ENCODE measurements around the gene C19orf67. TPM values are rescaled to one million over a fixed set of nuclear protein-coding genes. Genes with fewer than 3 reads are reported as not detected.

Gene C19orf67
- total RNA-seq, 1 donor from 2014 or later = not detected

DNA sequence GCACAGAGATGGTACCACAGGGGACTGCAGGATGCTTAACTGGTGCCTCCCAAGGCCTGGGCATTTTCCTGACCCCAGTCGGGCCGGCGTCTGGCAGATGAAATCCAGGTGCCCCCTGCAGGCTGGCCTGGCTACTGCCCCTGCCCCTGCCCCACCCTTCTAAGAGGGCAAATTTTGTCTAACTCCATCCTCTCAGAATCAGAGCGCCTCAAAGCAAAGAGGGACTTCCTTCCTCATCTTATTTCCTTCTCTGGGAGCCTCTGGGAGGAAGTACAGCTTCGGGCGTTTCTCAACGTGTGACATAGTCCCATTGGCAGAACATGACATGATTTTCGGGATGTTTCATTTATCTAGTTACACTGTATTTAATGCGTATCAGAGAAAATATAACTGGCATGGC is 29.3 kb upstream of the C19orf67 start:
- no peak overlapping the region for H3K9ac ChIP-seq (ENCODE audit: low read length)
- peaks cover 33% of the 10 kb centered on the region for H3K4me1 ChIP-seq (ENCODE audit: insufficient read depth, low read length)
- Mint-ChIP-seq H3K27me3 (ENCODE audit: low read depth, unreplicated experiment) (no peaks in the 10 kb centered on the region), H3K9me3 (ENCODE audit: unreplicated experiment) (no peaks in the 10 kb centered on the region), H3K4me3 (ENCODE audit: unreplicated experiment) (no peak overlapping the region), H3K36me3 (ENCODE audit: low read depth, unreplicated experiment) (peaks cover 2% of the 10 kb centered on the region), H3K4me1 (ENCODE audit: low read depth, unreplicated experiment) (peaks cover 21% of the 10 kb centered on the region), H3K27ac (ENCODE audit: unreplicated experiment) (no peak overlapping the region)
- H3K27ac ChIP-seq (ENCODE audit: low read depth, low read length) = no peak overlapping the region
- no peaks in the 10 kb centered on the region for H3K27me3 ChIP-seq (ENCODE audit: insufficient read depth, low read length)
- no peak overlapping the region for H3K4me3 ChIP-seq (ENCODE audit: insufficient read depth, low read depth, low read length)
- H3K79me2 ChIP-seq (ENCODE audit: insufficient read depth, low read length) = peaks cover 61% of the 10 kb centered on the region
- no peak overlapping the region for H3K4me2 ChIP-seq (ENCODE audit: low read length)
- no peak for DNase-seq (ENCODE audit: low read depth)
- peaks cover 52% of the 10 kb centered on the region for H4K20me1 ChIP-seq (ENCODE audit: insufficient read depth, low read length)
- no peak overlapping the region for H2AFZ ChIP-seq (ENCODE audit: low read depth, low read length)
- H3K36me3 ChIP-seq (ENCODE audit: insufficient read depth, low read length) = no peaks in the 10 kb centered on the region
- H3K9me3 ChIP-seq (ENCODE audit: insufficient read depth, low read depth, low read length) = no peaks in the 10 kb centered on the region
- FAIRE-seq = no peak
- TF ChIP-seq EZH2 (IDR thresholded peaks at IDR 0.05; ENCODE audit: insufficient read depth, low read length) = no peak
- TF ChIP-seq, protein P1, sequence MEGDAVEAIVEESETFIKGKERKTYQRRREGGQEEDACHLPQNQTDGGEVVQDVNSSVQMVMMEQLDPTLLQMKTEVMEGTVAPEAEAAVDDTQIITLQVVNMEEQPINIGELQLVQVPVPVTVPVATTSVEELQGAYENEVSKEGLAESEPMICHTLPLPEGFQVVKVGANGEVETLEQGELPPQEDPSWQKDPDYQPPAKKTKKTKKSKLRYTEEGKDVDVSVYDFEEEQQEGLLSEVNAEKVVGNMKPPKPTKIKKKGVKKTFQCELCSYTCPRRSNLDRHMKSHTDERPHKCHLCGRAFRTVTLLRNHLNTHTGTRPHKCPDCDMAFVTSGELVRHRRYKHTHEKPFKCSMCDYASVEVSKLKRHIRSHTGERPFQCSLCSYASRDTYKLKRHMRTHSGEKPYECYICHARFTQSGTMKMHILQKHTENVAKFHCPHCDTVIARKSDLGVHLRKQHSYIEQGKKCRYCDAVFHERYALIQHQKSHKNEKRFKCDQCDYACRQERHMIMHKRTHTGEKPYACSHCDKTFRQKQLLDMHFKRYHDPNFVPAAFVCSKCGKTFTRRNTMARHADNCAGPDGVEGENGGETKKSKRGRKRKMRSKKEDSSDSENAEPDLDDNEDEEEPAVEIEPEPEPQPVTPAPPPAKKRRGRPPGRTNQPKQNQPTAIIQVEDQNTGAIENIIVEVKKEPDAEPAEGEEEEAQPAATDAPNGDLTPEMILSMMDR (IDR thresholded peaks at IDR 0.05; ENCODE audit: insufficient read depth, low read depth, low read length) = peak; percentile 11

DNA sequence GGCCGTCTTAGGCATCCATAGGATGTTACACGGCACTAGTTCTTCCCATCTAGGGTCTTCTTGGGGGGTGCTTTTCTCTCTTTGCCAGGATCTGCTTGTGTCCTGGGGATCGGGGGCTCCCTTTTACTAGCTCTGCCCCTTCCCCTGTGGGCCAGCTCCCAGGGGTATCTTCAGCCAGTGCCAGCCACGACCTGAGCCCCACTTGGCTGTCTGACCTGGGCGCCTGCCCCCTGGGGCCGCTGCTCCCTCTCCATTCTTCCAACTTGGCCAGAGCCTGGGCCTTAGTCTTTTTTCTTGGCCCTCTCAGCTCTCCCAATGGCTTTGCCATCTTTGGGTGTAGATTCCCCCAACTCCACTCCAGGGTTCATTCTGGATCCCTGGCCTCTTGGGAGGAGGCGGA is 28.9 kb upstream of the C19orf67 start:
- Histone ChIP-seq H3K4me1 (ENCODE audit: insufficient read depth, low read length) (peaks cover 33% of the 10 kb centered on the region), H3K4me3 (ENCODE audit: insufficient read depth, low read depth, low read length) (no peak overlapping the region), H3K27ac (ENCODE audit: low read depth, low read length) (no peak overlapping the region), H2AFZ (ENCODE audit: low read depth, low read length) (no peak overlapping the region), H3K9me3 (ENCODE audit: insufficient read depth, low read depth, low read length) (no peaks in the 10 kb centered on the region), H3K4me2 (ENCODE audit: low read length) (no peak overlapping the region), H3K79me2 (ENCODE audit: insufficient read depth, low read length) (peaks cover 61% of the 10 kb centered on the region), H3K36me3 (ENCODE audit: insufficient read depth, low read length) (no peaks in the 10 kb centered on the region), H3K9ac (ENCODE audit: low read length) (no peak overlapping the region), H4K20me1 (ENCODE audit: insufficient read depth, low read length) (peaks cover 52% of the 10 kb centered on the region), H3K27me3 (ENCODE audit: insufficient read depth, low read length) (no peaks in the 10 kb centered on the region)
- TF ChIP-seq, protein P1 (IDR thresholded peaks at IDR 0.05; ENCODE audit: insufficient read depth, low read depth, low read length) = no peak
- TF ChIP-seq EZH2 (IDR thresholded peaks at IDR 0.05; ENCODE audit: insufficient read depth, low read length) = no peak
- DNase-seq (ENCODE audit: low read depth) = no peak
- H3K27me3 Mint-ChIP-seq (ENCODE audit: low read depth, unreplicated experiment) = no peaks in the 10 kb centered on the region
- peaks cover 2% of the 10 kb centered on the region for H3K36me3 Mint-ChIP-seq (ENCODE audit: low read depth, unreplicated experiment)
- no peak for FAIRE-seq
- no peaks in the 10 kb centered on the region for H3K9me3 Mint-ChIP-seq (ENCODE audit: unreplicated experiment)
- H3K4me1 Mint-ChIP-seq (ENCODE audit: low read depth, unreplicated experiment) = peaks cover 21% of the 10 kb centered on the region
- H3K27ac Mint-ChIP-seq (ENCODE audit: unreplicated experiment) = no peak overlapping the region
- no peak overlapping the region for H3K4me3 Mint-ChIP-seq (ENCODE audit: unreplicated experiment)

DNA sequence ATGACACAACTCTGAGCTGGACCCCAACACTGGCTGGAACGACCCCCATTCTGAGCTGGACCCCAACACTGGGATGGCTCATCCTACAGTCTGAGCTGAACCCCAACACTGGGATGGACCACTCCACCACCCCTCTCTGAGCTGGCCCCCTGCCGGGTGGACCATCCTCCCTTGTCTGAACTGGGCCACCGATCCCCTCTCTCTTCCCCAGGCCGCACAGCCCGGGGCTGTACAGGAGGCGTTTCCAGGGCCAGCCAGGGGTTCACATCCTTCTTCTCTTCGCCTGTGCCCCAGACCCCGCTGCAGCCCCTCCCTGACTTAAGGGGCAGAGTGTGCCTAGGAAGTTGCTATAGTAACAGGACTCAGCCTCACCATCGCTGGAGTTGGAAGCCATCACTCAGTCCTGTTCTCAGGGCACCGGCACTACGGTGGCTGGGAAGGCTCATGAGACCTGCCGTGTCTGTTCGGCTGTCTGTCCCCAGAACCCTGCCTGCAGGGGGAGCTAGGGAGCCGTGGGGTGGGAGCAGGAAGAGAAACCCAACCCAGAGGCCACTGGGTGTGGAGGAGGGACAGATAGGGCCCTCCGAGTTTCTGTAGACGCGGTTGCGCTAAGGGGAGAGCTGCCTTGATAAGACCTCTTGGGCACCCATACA is 28.3 kb upstream of the C19orf67 start:
- Mint-ChIP-seq H3K9me3 (ENCODE audit: unreplicated experiment) (no peaks in the 10 kb centered on the region), H3K27me3 (ENCODE audit: low read depth, unreplicated experiment) (no peaks in the 10 kb centered on the region), H3K36me3 (ENCODE audit: low read depth, unreplicated experiment) (peaks cover 2% of the 10 kb centered on the region), H3K4me3 (ENCODE audit: unreplicated experiment) (no peak overlapping the region), H3K27ac (ENCODE audit: unreplicated experiment) (no peak overlapping the region), H3K4me1 (ENCODE audit: low read depth, unreplicated experiment) (peaks cover 17% of the 10 kb centered on the region)
- DNase-seq (ENCODE audit: low read depth) (no peak), FAIRE-seq (no peak)
- Histone ChIP-seq H3K27ac (ENCODE audit: low read depth, low read length) (no peak overlapping the region), H3K4me1 (ENCODE audit: insufficient read depth, low read length) (peaks cover 30% of the 10 kb centered on the region), H3K9me3 (ENCODE audit: insufficient read depth, low read depth, low read length) (no peaks in the 10 kb centered on the region), H3K4me2 (ENCODE audit: low read length) (no peak overlapping the region), H3K9ac (ENCODE audit: low read length) (peak overlapping the region; percentile 17), H3K4me3 (ENCODE audit: insufficient read depth, low read depth, low read length) (no peak overlapping the region), H3K27me3 (ENCODE audit: insufficient read depth, low read length) (no peaks in the 10 kb centered on the region), H4K20me1 (ENCODE audit: insufficient read depth, low read length) (peaks cover 52% of the 10 kb centered on the region), H3K36me3 (ENCODE audit: insufficient read depth, low read length) (no peaks in the 10 kb centered on the region), H2AFZ (ENCODE audit: low read depth, low read length) (no peak overlapping the region), H3K79me2 (ENCODE audit: insufficient read depth, low read length) (peaks cover 61% of the 10 kb centered on the region)
- no peak for TF ChIP-seq EZH2 (IDR thresholded peaks at IDR 0.05; ENCODE audit: insufficient read depth, low read length)
- TF ChIP-seq, protein P1 (IDR thresholded peaks at IDR 0.05; ENCODE audit: insufficient read depth, low read depth, low read length) = peak; percentile 12
